Activated CD4-positive, alpha-beta T cell treated with anti-CD3 and anti-CD28 coated beads for 36 hours (primary cell): ENCODE results near the gene SUSD3. TPM values are rescaled to one million over a fixed set of nuclear protein-coding genes. Genes with fewer than 3 reads are reported as not detected.
A peak's percentile ranks its signal among the peaks of the same experiment; 100 is the strongest.

ENCODE experiments used
- ATAC-seq: fragments of 200-7000 bp; cut with Tn5 transposase; one replicate; pipeline ENCODE4 v1.10.0; 2021; ENCODE audit warnings: mild to moderate bottlenecking, moderate library complexity
- CTCF ChIA-PET: fragments of 350-600 bp; sonication (Branson Sonifier 250); formaldehyde crosslinking; loops from one replicate; lab custom pipeline; 2021; ENCODE audit warnings: antibody characterized with exemption; lab: Charles Lee
- POLR2A ChIA-PET: fragments of 350-600 bp; sonication (Branson Sonifier 250); formaldehyde crosslinking; loops from one replicate; lab custom pipeline; 2021; ENCODE audit warnings: antibody characterized with exemption, inconsistent platforms; lab: Charles Lee
- DNase-seq: peaks from one replicate; pipeline ENCODE4 v3.0.0-alpha.2; 2020
- H3K27ac Mint-ChIP-seq: one replicate; pipeline ENCODE4 v1.8.0; 2021; ENCODE audit warnings: mixed read lengths
- H3K27me3 Mint-ChIP-seq: one replicate; pipeline ENCODE4 v1.8.0; 2021; ENCODE audit warnings: mixed read lengths
- H3K36me3 Mint-ChIP-seq: one replicate; pipeline ENCODE4 v1.8.0; 2021; ENCODE audit warnings: low read depth, mixed read lengths
- H3K4me1 Mint-ChIP-seq: one replicate; pipeline ENCODE4 v1.8.0; 2021; ENCODE audit warnings: mixed read lengths
- H3K4me3 Mint-ChIP-seq: one replicate; pipeline ENCODE4 v1.8.0; 2021; ENCODE audit warnings: mild to moderate bottlenecking, moderate library complexity, mixed read lengths
- H3K9me3 Mint-ChIP-seq: one replicate; pipeline ENCODE4 v1.8.0; 2021; ENCODE audit warnings: low read depth, mixed read lengths
- intact Hi-C, 2 experiments: fragments of 100-400 bp; cut with DNase I in 1 of 2; cut with micrococcal nuclease in 1 of 2; formaldehyde crosslinking; loops; one replicate each; pipeline versions ENCODE4 v1.14.2 to v1.15.1; 2022 to 2024; cut with DNase I, micrococcal nuclease
- total RNA-seq, 2 experiments: library from RNA; stranded (reverse); gene quantifications; one replicate each; pipeline ENCODE4 v1.2.3, GENCODE V29; 2021

SUSD3 gene
- total RNA-seq, 2 experiments from 2014 or later: 51.4 to 57.9 TPM

GRCh38 chr9:93088656-93089015 lies 30.1 kb downstream of the SUSD3 start:
- ChIA-PET POLR2A (no interaction called here), CTCF (interaction anchor here (1.1 to 1.9 kb wide), 3 partner anchors 15 to 107 kb away, joined by 3 to 7 read pairs (median 5); no protein-coding TSS in a partner anchor)
- peaks cover 58% of the 10 kb centered on the region for H3K36me3 Mint-ChIP-seq
- no peak for DNase-seq
- H3K27me3 Mint-ChIP-seq: no peaks in the 10 kb centered on the region
- peak overlapping the region; percentile 22 for H3K27ac Mint-ChIP-seq
- H3K4me3 Mint-ChIP-seq: no peak overlapping the region
- intact Hi-C loops: no loop called here
- no peak for ATAC-seq
- H3K9me3 Mint-ChIP-seq: peaks cover 11% of the 10 kb centered on the region
- H3K4me1 Mint-ChIP-seq: peaks cover 63% of the 10 kb centered on the region

GRCh38 chr9:93089024-93089423 lies 30.5 kb downstream of the SUSD3 start:
- DNase-seq (no peak), ATAC-seq (no peak)
- Mint-ChIP-seq H3K36me3 (peaks cover 55% of the 10 kb centered on the region), H3K4me1 (peaks cover 63% of the 10 kb centered on the region), H3K27ac (peak overlapping the region; percentile 22), H3K27me3 (no peaks in the 10 kb centered on the region), H3K4me3 (no peak overlapping the region), H3K9me3 (peaks cover 11% of the 10 kb centered on the region)
- intact Hi-C loops: no loop called here
- ChIA-PET POLR2A (no interaction called here), CTCF (interaction anchor here (0.6 to 1.9 kb wide), 5 partner anchors 15 to 412 kb away, joined by 3 to 7 read pairs (median 3); no protein-coding TSS in a partner anchor)

GRCh38 chr9:93089481-93089991 lies 31.0 kb downstream of the SUSD3 start:
- ChIA-PET CTCF (interaction anchor here (0.6 to 1.1 kb wide), 4 partner anchors 16 to 413 kb away, joined by 3 read pairs; no protein-coding TSS in a partner anchor), POLR2A (no interaction called here)
- Mint-ChIP-seq H3K4me3 (no peak overlapping the region), H3K27me3 (no peaks in the 10 kb centered on the region), H3K4me1 (peaks cover 68% of the 10 kb centered on the region), H3K27ac (peak overlapping the region; percentile 72), H3K9me3 (peaks cover 11% of the 10 kb centered on the region), H3K36me3 (peaks cover 49% of the 10 kb centered on the region)
- ATAC-seq (no peak), DNase-seq (no peak)
- intact Hi-C loops: no loop called here

- peak overlapping the region; percentile 72 for H3K27ac Mint-ChIP-seq
- peaks cover 73% of the 10 kb centered on the region for H3K4me1 Mint-ChIP-seq
- peaks cover 11% of the 10 kb centered on the region for H3K9me3 Mint-ChIP-seq
- H3K36me3 Mint-ChIP-seq: peaks cover 46% of the 10 kb centered on the region
- intact Hi-C loops: loop anchor here (2.0 to 10.0 kb wide), 3 partner anchors 123 to 795 kb away; partner anchors contain the start of genes BICD2 (in 1 of the 2) and IARS1 (in 1 of the 2)
- ChIA-PET CTCF (interaction anchor here (0.9 kb wide), 1 partner anchor 53 kb away, joined by 3 read pairs; no protein-coding TSS in a partner anchor), POLR2A (no interaction called here)
- ATAC-seq: no peak
- no peak for DNase-seq
- H3K27me3 Mint-ChIP-seq: no peaks in the 10 kb centered on the region
- H3K4me3 Mint-ChIP-seq: no peak overlapping the region
These were observed 31.7 kb downstream of the SUSD3 start for GRCh38 chr9:93090091-93090655.

- Mint-ChIP-seq H3K4me1 (peaks cover 72% of the 10 kb centered on the region), H3K9me3 (peaks cover 11% of the 10 kb centered on the region), H3K27ac (peak overlapping the region; percentile 98), H3K4me3 (no peak overlapping the region), H3K27me3 (no peaks in the 10 kb centered on the region), H3K36me3 (peaks cover 38% of the 10 kb centered on the region)
- ATAC-seq (no peak), DNase-seq (no peak)
- ChIA-PET POLR2A (interaction anchor here (1.3 to 1.8 kb wide), 4 partner anchors 8 to 60 kb away, joined by 3 to 11 read pairs (median 8); no protein-coding TSS in a partner anchor), CTCF (interaction anchor here (0.7 to 1.8 kb wide), 4 partner anchors 17 to 35 kb away, joined by 3 to 6 read pairs (median 4); no protein-coding TSS in a partner anchor)
- intact Hi-C loops: loop anchor here (1.0 to 10.0 kb wide), 5 partner anchors 27 to 796 kb away; partner anchors contain the start of genes BICD2 (in 1 of the 2) and IARS1 (in 1 of the 2)
These were observed 32.6 kb downstream of the SUSD3 start for GRCh38 chr9:93091056-93091452.

GRCh38 chr9:93091453-93092081 lies 33.1 kb downstream of the SUSD3 start:
- H3K9me3 Mint-ChIP-seq: peaks cover 11% of the 10 kb centered on the region
- H3K4me1 Mint-ChIP-seq: peaks cover 70% of the 10 kb centered on the region
- no peaks in the 10 kb centered on the region for H3K27me3 Mint-ChIP-seq
- ChIA-PET POLR2A (interaction anchor here (0.6 to 1.8 kb wide), 6 partner anchors 9 to 87 kb away, joined by 3 to 11 read pairs (median 5); partner anchors contain the start of gene NINJ1), CTCF (interaction anchor here (0.6 to 1.8 kb wide), 6 partner anchors 17 to 148 kb away, joined by 3 to 6 read pairs (median 3); no protein-coding TSS in a partner anchor)
- ATAC-seq (peak; percentile 42), DNase-seq (peak; percentile 90)
- H3K27ac Mint-ChIP-seq: peak overlapping the region; percentile 98
- intact Hi-C loops: loop anchor here (1.0 to 10.0 kb wide), 5 partner anchors 27 to 797 kb away; partner anchors contain the start of genes BICD2 (in 1 of the 2) and IARS1 (in 1 of the 2)
- H3K4me3 Mint-ChIP-seq: peak overlapping the region; percentile 32
- H3K36me3 Mint-ChIP-seq: peaks cover 36% of the 10 kb centered on the region

- intact Hi-C loops: loop anchor here (10.0 kb wide), 2 partner anchors 328 to 798 kb away; partner anchors contain the start of genes BICD2 (in 1 of the 2) and IARS1 (in 1 of the 2)
- Mint-ChIP-seq H3K36me3 (peaks cover 32% of the 10 kb centered on the region), H3K9me3 (peaks cover 11% of the 10 kb centered on the region), H3K4me1 (peaks cover 71% of the 10 kb centered on the region), H3K27ac (peak overlapping the region; percentile 98), H3K27me3 (no peaks in the 10 kb centered on the region), H3K4me3 (peak overlapping the region; percentile 32)
- CTCF ChIA-PET: interaction anchor here (0.6 to 1.8 kb wide), 6 partner anchors 16 to 66 kb away, joined by 3 to 6 read pairs (median 3); no protein-coding TSS in a partner anchor
- no peak for DNase-seq
- ATAC-seq: no peak
- POLR2A ChIA-PET: interaction anchor here (0.6 to 1.8 kb wide), 5 partner anchors 10 to 86 kb away, joined by 3 to 11 read pairs (median 7); no protein-coding TSS in a partner anchor
These were observed 33.9 kb downstream of the SUSD3 start for GRCh38 chr9:93092251-93092991.

- peak; percentile 45 for DNase-seq
- ATAC-seq: no peak
- peak overlapping the region; percentile 30 for H3K4me3 Mint-ChIP-seq
These were observed 34.8 kb downstream of the SUSD3 start for GRCh38 chr9:93093127-93093876.

GRCh38 chr9:93093877-93094657 lies 35.6 kb downstream of the SUSD3 start:
- no peak for ATAC-seq
- ChIA-PET CTCF (interaction anchor here (0.8 to 1.1 kb wide), 2 partner anchors 35 to 90 kb away, joined by 3 to 6 read pairs; no protein-coding TSS in a partner anchor), POLR2A (interaction anchor here (0.5 kb wide), 1 partner anchor 33 kb away, joined by 9 read pairs; no protein-coding TSS in a partner anchor)
- Mint-ChIP-seq H3K9me3 (peaks cover 11% of the 10 kb centered on the region), H3K4me1 (peaks cover 79% of the 10 kb centered on the region), H3K27ac (peak overlapping the region; percentile 98), H3K27me3 (no peaks in the 10 kb centered on the region), H3K4me3 (peak overlapping the region; percentile 79), H3K36me3 (peaks cover 25% of the 10 kb centered on the region)
- intact Hi-C loops: loop anchor here (2.0 to 10.0 kb wide), 5 partner anchors 65 to 799 kb away; partner anchors contain the start of genes BICD2 (in 1 of the 2) and IARS1 (in 1 of the 2)
- peak; percentile 24 for DNase-seq

More at GRCh38 chr9:93093127-93093876, 34.8 kb downstream of the SUSD3 start:
- Mint-ChIP-seq H3K4me1 (peaks cover 80% of the 10 kb centered on the region), H3K36me3 (peaks cover 32% of the 10 kb centered on the region), H3K9me3 (peaks cover 11% of the 10 kb centered on the region), H3K27ac (peak overlapping the region; percentile 98), H3K27me3 (no peaks in the 10 kb centered on the region)
- intact Hi-C loops: loop anchor here (10.0 kb wide), 2 partner anchors 329 to 799 kb away; partner anchors contain the start of genes BICD2 (in 1 of the 2) and IARS1 (in 1 of the 2)
- CTCF ChIA-PET: interaction anchor here (0.8 to 0.9 kb wide), 2 partner anchors 32 to 35 kb away, joined by 3 read pairs; no protein-coding TSS in a partner anchor
- POLR2A ChIA-PET: no interaction called here
